GM19397 (cell line): ENCODE measurements around the gene RDH13.
"Not testable (repeated sequence)": the region's sequence is repeated elsewhere in the genome, so short reads cannot be mapped to it uniquely, and the experiment has no call there.

Experiments used
- ATAC-seq: cut with Tn5 transposase; IDR thresholded peaks from one replicate; pipeline ENCODE4 v1.9.1; 2021; ENCODE audit warnings: mild to moderate bottlenecking, moderate library complexity; ENCODE audit not compliant: unreplicated experiment

The RDH13 gene

DNA sequence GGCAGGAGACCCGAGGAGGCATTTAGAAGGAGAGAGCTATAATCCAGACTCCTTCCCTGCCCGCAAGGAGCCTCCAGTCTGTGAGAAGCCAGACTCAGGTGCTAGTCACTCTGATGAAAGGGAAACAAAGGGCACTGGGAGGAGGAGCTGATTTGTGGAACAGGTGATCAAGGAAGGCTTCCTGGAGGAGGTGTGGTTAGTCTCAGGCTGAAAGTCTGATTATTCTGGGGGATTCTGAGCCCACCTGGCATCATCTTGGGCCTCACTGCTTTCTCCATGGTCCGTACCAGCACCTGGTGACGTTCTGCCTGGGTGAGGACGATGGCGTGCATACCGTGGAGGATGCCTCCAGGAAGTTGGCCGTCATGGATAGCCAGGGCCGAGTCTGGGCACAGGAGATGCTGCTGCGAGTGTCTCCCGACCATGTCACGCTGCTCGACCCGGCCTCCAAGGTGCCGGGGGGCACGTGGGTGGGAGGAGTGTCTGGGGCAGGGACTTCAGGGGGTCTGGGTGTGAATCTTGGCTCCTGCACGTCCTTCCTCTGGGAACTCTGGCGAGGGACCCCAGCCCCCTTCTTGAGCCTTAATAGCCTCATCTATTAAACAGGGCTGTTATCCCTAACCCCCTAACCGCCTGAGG, 16.6 kb upstream of the RDH13 start:
- no peak for ATAC-seq

GRCh38 chr19:55078996-55079395, 16.0 kb upstream of the RDH13 start:
- no peak for ATAC-seq

GRCh38 chr19:55077106-55077505, 14.2 kb upstream of the RDH13 start:
- ATAC-seq: no peak

DNA sequence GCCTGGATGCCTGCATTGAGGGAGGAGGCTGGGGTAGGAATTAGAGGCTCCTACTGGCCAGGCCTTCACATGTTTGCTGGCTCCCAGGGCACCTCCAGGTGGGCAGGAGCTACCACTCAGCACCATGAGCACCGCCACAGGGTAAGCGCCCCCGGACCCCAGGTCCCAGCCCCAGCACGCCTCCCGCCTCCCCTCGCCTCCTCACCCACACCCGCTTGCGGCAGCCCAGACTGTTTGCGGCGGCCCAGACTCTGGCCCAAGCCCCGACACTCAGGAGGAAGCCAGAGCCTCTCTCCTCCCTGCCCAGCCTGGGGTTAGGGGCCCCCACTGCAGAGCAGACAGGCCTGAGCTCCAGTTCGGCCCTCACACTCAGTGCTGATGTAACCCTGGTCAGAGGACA, 13.4 kb upstream of the RDH13 start:
- ATAC-seq: no peak

- no peak for ATAC-seq
Measured at GRCh38 chr19:55075371-55075998, 12.5 kb upstream of the RDH13 start, which contains the start of gene EPS8L1. Gene EPS8L1 (plus strand): TSS chr19:55075869. CDS start chr19:55076445, 576 bp downstream.

DNA sequence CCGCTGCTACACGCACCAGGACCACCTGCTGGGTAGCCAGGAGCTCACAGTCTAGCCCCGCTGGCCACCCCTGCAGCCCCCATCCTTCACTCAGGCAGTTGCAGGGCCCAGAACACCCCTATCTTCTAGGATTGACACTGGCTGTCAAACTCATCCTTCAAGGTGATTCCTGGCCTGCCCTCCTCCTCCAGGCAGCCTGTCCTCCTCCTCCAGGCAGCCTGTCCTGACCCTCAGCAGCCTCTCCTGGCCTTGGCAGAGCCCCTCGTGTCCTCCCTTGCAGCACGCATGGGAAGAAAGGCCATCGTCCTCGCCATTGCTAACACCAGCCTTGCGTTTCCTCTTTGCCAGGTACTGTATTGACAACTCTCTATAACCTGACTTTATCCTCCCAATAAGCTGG, 9.0 kb upstream of the RDH13 start:
- no peak for ATAC-seq

DNA sequence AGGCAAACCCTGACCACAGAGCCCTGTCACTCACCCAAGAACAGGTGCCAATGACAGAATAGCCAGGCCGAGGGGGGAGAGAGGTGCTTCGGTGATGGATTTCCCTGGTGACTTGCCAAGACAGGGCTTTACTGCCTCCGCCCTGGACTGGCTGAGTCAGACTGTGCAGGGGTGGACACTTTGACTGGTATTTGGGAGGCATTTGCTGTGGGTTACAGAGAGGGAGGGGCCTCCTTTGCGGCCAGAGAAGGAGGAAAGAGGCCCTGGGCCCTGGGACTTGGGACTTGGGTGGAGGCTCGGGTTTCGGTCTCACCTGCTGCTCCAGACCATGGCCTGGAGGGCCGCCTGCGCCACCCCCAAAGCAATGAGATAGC, 8.2 kb upstream of the RDH13 start:
- ATAC-seq: no peak

- ATAC-seq: no peak
Measured at GRCh38 chr19:55070466-55071128, 7.6 kb upstream of the RDH13 start.

- no peak for ATAC-seq
Measured at GRCh38 chr19:55069865-55070197, 6.9 kb upstream of the RDH13 start.

GRCh38 chr19:55068950-55069864, 6.3 kb upstream of the RDH13 start:
- ATAC-seq: no peak

DNA sequence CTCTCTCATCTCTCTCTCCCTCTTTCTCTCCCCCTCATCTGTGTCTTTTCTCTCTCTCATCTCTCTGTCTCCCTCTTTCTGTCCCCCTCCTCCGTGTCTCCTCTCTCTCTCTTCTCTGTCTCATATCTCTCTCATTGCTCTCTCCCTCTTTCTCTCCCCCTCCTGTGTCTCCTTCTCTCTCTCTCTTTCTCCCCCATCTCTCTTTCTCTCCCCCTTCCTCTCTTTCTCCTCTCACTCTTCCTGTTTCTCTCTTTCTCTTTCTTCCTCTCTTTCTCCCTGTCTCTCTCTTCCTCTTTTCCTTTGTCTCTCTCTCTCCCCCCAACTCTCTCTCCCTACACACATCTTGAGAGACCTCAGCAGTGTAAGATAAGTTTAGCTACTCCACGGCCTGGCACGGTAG, 4.9 kb upstream of the RDH13 start:
- ATAC-seq: no peak

DNA sequence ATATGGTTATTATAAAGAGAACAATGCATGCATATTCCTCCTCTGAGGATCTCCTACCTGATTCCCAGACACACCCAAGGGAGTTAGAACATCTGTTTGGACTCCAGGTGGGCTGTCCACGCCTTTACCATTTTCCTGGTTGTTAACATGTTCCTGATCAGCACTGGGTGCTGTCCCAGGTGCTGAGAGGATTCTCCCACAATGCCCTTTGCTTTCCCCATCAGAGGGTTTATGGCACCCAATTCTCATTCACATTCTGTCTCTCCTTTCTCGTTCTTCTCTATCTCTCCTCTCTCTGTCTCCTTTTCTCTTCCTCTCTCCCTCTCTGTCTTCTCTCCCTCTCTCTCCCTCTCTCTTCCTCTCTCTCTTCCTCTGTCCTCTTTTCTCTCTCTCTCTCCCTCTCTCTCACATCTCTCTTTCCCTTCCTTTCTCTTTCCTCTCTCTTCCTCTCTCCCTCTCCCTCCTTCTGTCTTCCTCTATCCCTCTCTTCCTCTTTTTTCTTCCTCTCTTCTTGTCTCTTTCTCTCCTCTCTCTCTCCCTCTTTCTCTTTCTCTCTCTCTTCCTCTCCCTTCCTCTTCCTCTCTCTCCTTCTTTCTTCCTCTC, 3.3 kb upstream of the RDH13 start:
- no peak for ATAC-seq

GRCh38 chr19:55065516-55065915, 2.6 kb upstream of the RDH13 start:
- not testable (repeated sequence) for ATAC-seq

DNA sequence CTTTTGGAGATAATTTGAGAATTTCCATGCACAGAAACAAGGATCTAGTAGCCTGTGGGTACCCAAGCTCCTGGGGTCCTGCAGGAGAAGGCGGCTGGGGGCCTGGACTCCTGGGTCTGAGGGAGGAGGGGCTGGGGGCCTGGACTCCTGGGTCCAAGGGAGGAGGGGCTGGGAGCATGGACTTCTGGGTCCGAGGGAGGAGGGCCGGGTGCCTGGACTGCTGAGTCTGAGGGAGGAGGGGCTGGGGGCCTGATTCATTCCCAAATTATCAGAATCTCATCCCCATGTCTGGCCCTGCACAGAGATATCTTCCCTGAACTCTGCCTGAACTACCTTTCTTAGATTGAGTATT, 520 bp upstream of the RDH13 start:
- ATAC-seq: no peak

GRCh38 chr19:55060287-55060686, 2.7 kb downstream of the RDH13 start:
- not testable (repeated sequence) for ATAC-seq

- no peak for ATAC-seq
Measured at GRCh38 chr19:55058781-55059610, 4.0 kb downstream of the RDH13 start.

DNA sequence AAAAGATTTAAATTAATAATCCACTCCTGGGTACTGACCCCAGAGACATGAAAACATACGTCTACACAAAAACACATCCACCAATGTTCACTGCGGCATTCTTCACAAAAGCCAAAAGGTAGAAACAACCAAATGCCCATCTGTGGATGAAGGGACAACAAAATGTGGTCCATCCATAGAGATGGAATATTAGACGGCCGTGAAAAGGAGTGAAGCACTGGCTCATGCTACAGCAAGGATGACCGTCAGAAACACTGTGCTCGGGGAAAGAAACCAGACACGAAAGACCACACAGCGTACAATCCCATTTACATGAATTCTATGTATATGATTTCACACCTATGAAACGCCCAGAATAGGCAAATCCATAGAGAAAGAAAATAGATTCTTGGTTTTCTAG, 6.1 kb downstream of the RDH13 start:
- ATAC-seq: no peak

- no peak for ATAC-seq
Measured at GRCh38 chr19:55053735-55054134, 9.2 kb downstream of the RDH13 start.

DNA sequence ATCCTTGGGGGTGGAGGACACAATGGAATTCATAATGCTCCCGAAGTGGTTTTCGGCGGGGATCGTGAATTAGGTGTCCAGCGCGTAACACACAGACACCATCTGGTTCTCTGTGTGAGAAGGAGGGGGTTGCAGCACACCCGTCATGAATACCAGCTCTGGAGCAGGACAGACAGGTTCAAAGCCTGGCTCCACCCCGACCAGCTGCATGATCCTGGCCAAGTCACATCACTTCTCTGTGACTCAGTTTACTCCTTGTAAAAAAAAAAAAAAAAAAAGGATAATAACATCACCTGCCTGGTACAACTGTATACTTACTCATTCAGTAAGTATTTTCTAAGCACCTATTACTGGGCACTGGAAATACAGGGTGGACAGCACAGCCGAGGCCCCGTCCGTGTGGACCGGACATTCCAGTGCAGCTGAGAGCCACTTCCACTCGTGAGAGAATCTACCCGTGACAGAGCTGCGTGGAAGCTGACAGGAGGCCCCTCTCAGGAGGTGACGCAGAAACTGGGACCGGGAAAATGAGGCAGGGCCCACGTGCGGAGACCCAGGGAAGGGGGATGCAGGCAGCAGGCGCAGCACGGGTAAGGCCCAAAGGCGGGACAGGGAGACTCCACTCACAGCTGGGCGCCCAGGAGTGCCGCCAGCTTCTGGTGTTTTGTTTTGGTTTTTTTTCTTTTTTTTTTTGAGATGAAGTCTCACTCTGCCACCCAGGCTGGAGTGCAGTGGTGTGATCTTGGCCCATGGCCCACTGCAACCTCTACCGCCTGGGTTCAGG, 12.0 kb downstream of the RDH13 start:
- no peak for ATAC-seq
